Effector memory CD4-positive, alpha-beta T cell (primary cell): ENCODE data around the gene SETBP1.
A peak's percentile ranks its signal among the peaks of the same experiment; 100 is the strongest.

Experiments used
- DNase-seq, 3 donors: peaks; one replicate each; pipeline ENCODE4 v3.0.0-alpha.2; 2020
- H3K27ac ChIP-seq: 2 replicates; pipeline ENCODE4 v1.7.0; 2013; ENCODE audit warnings: mild to moderate bottlenecking, low read length, moderate library complexity; ENCODE audit not compliant: insufficient read depth, poor library complexity, severe bottlenecking
- H3K27me3 ChIP-seq: replicated peaks from 2 replicates; pipeline ENCODE4 v1.7.0; 2013; ENCODE audit warnings: mild to moderate bottlenecking, low read length; ENCODE audit not compliant: insufficient read depth, control insufficient read depth, poor library complexity, severe bottlenecking
- H3K36me3 ChIP-seq: 2 replicates; pipeline ENCODE4 v1.7.0; 2013; ENCODE audit warnings: mild to moderate bottlenecking, low read length, moderate library complexity; ENCODE audit not compliant: control insufficient read depth, insufficient read depth
- H3K4me1 ChIP-seq: 2 replicates; pipeline ENCODE4 v1.7.0; 2013; ENCODE audit warnings: low read length, mild to moderate bottlenecking; ENCODE audit not compliant: control insufficient read depth, insufficient read depth, poor library complexity, severe bottlenecking
- H3K4me3 ChIP-seq: 2 replicates; pipeline ENCODE4 v1.7.0; 2013; ENCODE audit warnings: low read length, low read depth, mild to moderate bottlenecking; ENCODE audit not compliant: insufficient read depth, poor library complexity, severe bottlenecking
- H3K9me3 ChIP-seq: 2 replicates; pipeline ENCODE4 v1.7.0; 2013; ENCODE audit warnings: mild to moderate bottlenecking, low read length, moderate library complexity; ENCODE audit not compliant: control insufficient read depth

The SETBP1 gene

GRCh38 chr18:44729631-44730101 lies 49.0 kb downstream of the SETBP1 start:
- H3K4me3 ChIP-seq: no peak overlapping the region
- no peaks in the 10 kb centered on the region for H3K36me3 ChIP-seq
- peaks cover 27% of the 10 kb centered on the region for H3K4me1 ChIP-seq
- peak in 1 of 3 donors; percentile 8 for DNase-seq
- H3K27me3 ChIP-seq: no peaks in the 10 kb centered on the region
- H3K9me3 ChIP-seq: no peaks in the 10 kb centered on the region
- H3K27ac ChIP-seq: no peak overlapping the region

GRCh38 chr18:44730803-44731529 lies 50.3 kb downstream of the SETBP1 start:
- H3K36me3 ChIP-seq: no peaks in the 10 kb centered on the region
- peaks cover 14% of the 10 kb centered on the region for H3K4me1 ChIP-seq
- H3K4me3 ChIP-seq: no peak overlapping the region
- no peak overlapping the region for H3K27ac ChIP-seq
- no peaks in the 10 kb centered on the region for H3K27me3 ChIP-seq
- no peaks in the 10 kb centered on the region for H3K9me3 ChIP-seq
- no peak for DNase-seq

- no peak overlapping the region for H3K27ac ChIP-seq
- no peak for DNase-seq
- H3K4me3 ChIP-seq: no peak overlapping the region
- no peaks in the 10 kb centered on the region for H3K36me3 ChIP-seq
- H3K4me1 ChIP-seq: peaks cover 7% of the 10 kb centered on the region
- no peaks in the 10 kb centered on the region for H3K27me3 ChIP-seq
- H3K9me3 ChIP-seq: no peaks in the 10 kb centered on the region
These were observed 51.0 kb downstream of the SETBP1 start for GRCh38 chr18:44731530-44732237.

GRCh38 chr18:44732238-44732563 lies 51.5 kb downstream of the SETBP1 start:
- Histone ChIP-seq H3K9me3 (no peaks in the 10 kb centered on the region), H3K27ac (no peak overlapping the region), H3K4me3 (no peak overlapping the region), H3K4me1 (peaks cover 3% of the 10 kb centered on the region), H3K36me3 (no peaks in the 10 kb centered on the region), H3K27me3 (no peaks in the 10 kb centered on the region)
- no peak for DNase-seq

- no peaks in the 10 kb centered on the region for H3K36me3 ChIP-seq
- peaks cover 3% of the 10 kb centered on the region for H3K4me1 ChIP-seq
- no peak overlapping the region for H3K27ac ChIP-seq
- H3K9me3 ChIP-seq: no peaks in the 10 kb centered on the region
- no peak overlapping the region for H3K4me3 ChIP-seq
- no peak for DNase-seq
- H3K27me3 ChIP-seq: no peaks in the 10 kb centered on the region
These were observed 51.9 kb downstream of the SETBP1 start for GRCh38 chr18:44732599-44732998.

- no peaks in the 10 kb centered on the region for H3K27me3 ChIP-seq
These were observed 52.5 kb downstream of the SETBP1 start for GRCh38 chr18:44733069-44733753.

GRCh38 chr18:44733754-44734465 lies 53.2 kb downstream of the SETBP1 start:
- DNase-seq: no peak
- Histone ChIP-seq H3K9me3 (no peaks in the 10 kb centered on the region), H3K4me1 (peaks cover 3% of the 10 kb centered on the region), H3K4me3 (no peak overlapping the region), H3K27ac (no peak overlapping the region), H3K27me3 (no peaks in the 10 kb centered on the region), H3K36me3 (no peaks in the 10 kb centered on the region)

More at GRCh38 chr18:44733069-44733753, 52.5 kb downstream of the SETBP1 start:
- Histone ChIP-seq H3K36me3 (no peaks in the 10 kb centered on the region), H3K27ac (no peak overlapping the region), H3K4me3 (no peak overlapping the region), H3K9me3 (no peaks in the 10 kb centered on the region), H3K4me1 (peaks cover 3% of the 10 kb centered on the region)
- no peak for DNase-seq

- Histone ChIP-seq H3K27me3 (no peaks in the 10 kb centered on the region), H3K4me1 (peaks cover 3% of the 10 kb centered on the region)
- no peak for DNase-seq
These were observed 54.4 kb downstream of the SETBP1 start for GRCh38 chr18:44735096-44735495.

GRCh38 chr18:44736664-44737380 lies 56.1 kb downstream of the SETBP1 start:
- H3K4me3 ChIP-seq: no peak overlapping the region
- H3K9me3 ChIP-seq: no peaks in the 10 kb centered on the region
- H3K4me1 ChIP-seq: peaks cover 3% of the 10 kb centered on the region
- no peaks in the 10 kb centered on the region for H3K36me3 ChIP-seq
- H3K27ac ChIP-seq: no peak overlapping the region
- no peak for DNase-seq
- H3K27me3 ChIP-seq: no peaks in the 10 kb centered on the region

More at GRCh38 chr18:44735096-44735495, 54.4 kb downstream of the SETBP1 start:
- Histone ChIP-seq H3K27ac (no peak overlapping the region), H3K36me3 (no peaks in the 10 kb centered on the region), H3K9me3 (no peaks in the 10 kb centered on the region), H3K4me3 (no peak overlapping the region)
